Progenitor cell of endocrine pancreas (in vitro differentiated cells): ENCODE data around the gene GPRIN1. TPM values are rescaled to one million over a fixed set of nuclear protein-coding genes. Genes with fewer than 3 reads are reported as not detected.

Source experiments
- DNase-seq: peaks from one replicate; pipeline ENCODE4 v3.0.0; 2021; ENCODE audit warnings: low spot score; ENCODE audit not compliant: unreplicated experiment
- H3K27ac Mint-ChIP-seq: 2 replicates; pipeline ENCODE4 v1.8.0; 2021; ENCODE audit warnings: mild to moderate bottlenecking, moderate library complexity, mixed read lengths
- H3K27me3 Mint-ChIP-seq: 2 replicates; pipeline ENCODE4 v1.8.0; 2021; ENCODE audit warnings: mixed read lengths
- H3K36me3 Mint-ChIP-seq: 2 replicates; pipeline ENCODE4 v1.8.0; 2022; ENCODE audit warnings: mixed read lengths; ENCODE audit not compliant: insufficient read depth
- H3K4me1 Mint-ChIP-seq: 2 replicates; pipeline ENCODE4 v1.8.0; 2021; ENCODE audit warnings: low read depth, mixed read lengths
- H3K4me3 Mint-ChIP-seq: 2 replicates; pipeline ENCODE4 v1.8.0; 2021; ENCODE audit warnings: low read depth, mild to moderate bottlenecking, moderate library complexity, mixed read lengths
- H3K9me3 Mint-ChIP-seq: 2 replicates; pipeline ENCODE4 v1.8.0; 2021; ENCODE audit warnings: low read depth, mixed read lengths
- long read RNA-seq: library from polyadenylated mRNA; unstranded; transcript quantifications from one replicate; pipeline ENCODE4 v2.0.0, GENCODE V29; 2020
- total RNA-seq: library from RNA; stranded (reverse); gene quantifications from 2 replicates; pipeline ENCODE4 v1.2.1, GENCODE V29; 2021
- TF ChIP-seq, protein P1 (sequence below): fragments of 200-600 bp; sonication (generic); IDR thresholded peaks from one replicate; pipeline ENCODE4 v1.5.0; 2021; ENCODE audit warnings: antibody characterized with exemption, mild to moderate bottlenecking; ENCODE audit not compliant: unreplicated experiment

Gene GPRIN1
- 5.9 TPM in 2 replicates for total RNA-seq
- long read RNA-seq, partial matches to known transcripts = 0 of 1 reads
- long read RNA-seq, other reads (novel, unspliced or antisense) = 1 of 1 reads

DNA sequence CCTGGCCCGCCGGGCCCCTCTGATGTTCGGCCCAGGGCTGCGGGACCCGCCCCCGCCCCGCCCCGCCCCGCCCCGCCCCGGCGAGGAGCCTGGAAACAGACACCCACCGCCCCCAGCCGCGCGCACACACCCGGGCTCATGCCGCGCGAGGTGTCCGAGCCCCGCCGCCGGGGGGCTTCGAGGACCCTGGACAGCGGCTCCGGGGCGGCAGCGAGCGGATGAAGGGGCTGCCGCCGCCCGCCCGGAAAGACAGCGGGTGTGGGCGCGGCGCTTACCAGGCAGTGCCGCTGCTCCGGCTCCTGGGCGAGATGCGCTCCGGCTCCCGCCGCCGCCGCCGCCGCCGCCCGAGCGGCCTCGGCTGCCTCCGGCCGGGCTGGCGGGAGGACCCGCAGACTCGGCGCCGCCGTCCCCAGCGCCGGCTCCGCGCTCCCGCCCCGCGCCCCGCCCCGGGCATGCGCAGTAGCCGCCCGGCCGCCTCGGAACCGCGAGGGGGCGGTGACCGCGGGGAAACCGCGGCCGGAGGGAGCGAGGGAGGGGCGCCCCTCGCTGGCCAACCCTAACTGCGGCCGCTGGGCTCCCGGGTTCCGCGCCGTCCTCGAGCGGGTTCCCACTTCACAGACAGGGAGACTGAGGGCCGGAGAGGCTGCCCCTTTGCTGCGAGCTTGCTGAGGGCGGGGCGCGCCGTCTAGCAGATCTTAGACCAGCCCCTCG, at the start of gene GPRIN1:
Gene GPRIN1, minus strand, starts transcription at position 433 of the 711 bp plus-strand sequence. CDS start 10,322 bp downstream, outside the sequence.
- TF ChIP-seq, protein P1, sequence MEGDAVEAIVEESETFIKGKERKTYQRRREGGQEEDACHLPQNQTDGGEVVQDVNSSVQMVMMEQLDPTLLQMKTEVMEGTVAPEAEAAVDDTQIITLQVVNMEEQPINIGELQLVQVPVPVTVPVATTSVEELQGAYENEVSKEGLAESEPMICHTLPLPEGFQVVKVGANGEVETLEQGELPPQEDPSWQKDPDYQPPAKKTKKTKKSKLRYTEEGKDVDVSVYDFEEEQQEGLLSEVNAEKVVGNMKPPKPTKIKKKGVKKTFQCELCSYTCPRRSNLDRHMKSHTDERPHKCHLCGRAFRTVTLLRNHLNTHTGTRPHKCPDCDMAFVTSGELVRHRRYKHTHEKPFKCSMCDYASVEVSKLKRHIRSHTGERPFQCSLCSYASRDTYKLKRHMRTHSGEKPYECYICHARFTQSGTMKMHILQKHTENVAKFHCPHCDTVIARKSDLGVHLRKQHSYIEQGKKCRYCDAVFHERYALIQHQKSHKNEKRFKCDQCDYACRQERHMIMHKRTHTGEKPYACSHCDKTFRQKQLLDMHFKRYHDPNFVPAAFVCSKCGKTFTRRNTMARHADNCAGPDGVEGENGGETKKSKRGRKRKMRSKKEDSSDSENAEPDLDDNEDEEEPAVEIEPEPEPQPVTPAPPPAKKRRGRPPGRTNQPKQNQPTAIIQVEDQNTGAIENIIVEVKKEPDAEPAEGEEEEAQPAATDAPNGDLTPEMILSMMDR = peak; percentile 29
- Mint-ChIP-seq H3K27ac (peak within 1 kb of the TSS; percentile 92), H3K36me3 (no peaks in the 10 kb centered on the region), H3K4me3 (peak within 1 kb of the TSS; percentile 88), H3K27me3 (peaks cover 44% of the 10 kb centered on the region), H3K4me1 (peaks cover 6% of the 10 kb centered on the region), H3K9me3 (no peaks in the 10 kb centered on the region)
- DNase-seq = peak; percentile 64

- Mint-ChIP-seq H3K9me3 (no peaks in the 10 kb centered on the region), H3K27me3 (peaks cover 13% of the 10 kb centered on the region), H3K27ac (no peak overlapping the region), H3K4me1 (no peaks in the 10 kb centered on the region), H3K4me3 (no peak overlapping the region), H3K36me3 (peaks cover 4% of the 10 kb centered on the region)
- no peak for DNase-seq
- TF ChIP-seq, protein P1 = no peak
Observed at GRCh38 chr5:176659512-176659839, 49.5 kb upstream of the GPRIN1 start.

- DNase-seq = no peak
- peaks cover 8% of the 10 kb centered on the region for H3K27me3 Mint-ChIP-seq
- no peaks in the 10 kb centered on the region for H3K9me3 Mint-ChIP-seq
- TF ChIP-seq, protein P1 = no peak
- H3K4me3 Mint-ChIP-seq = no peak overlapping the region
- no peaks in the 10 kb centered on the region for H3K4me1 Mint-ChIP-seq
- H3K27ac Mint-ChIP-seq = no peak overlapping the region
- H3K36me3 Mint-ChIP-seq = peaks cover 4% of the 10 kb centered on the region
Observed at GRCh38 chr5:176658817-176659511, 49.0 kb upstream of the GPRIN1 start.

GRCh38 chr5:176658007-176658599, 48.1 kb upstream of the GPRIN1 start:
- H3K36me3 Mint-ChIP-seq = peaks cover 10% of the 10 kb centered on the region
- H3K4me1 Mint-ChIP-seq = no peaks in the 10 kb centered on the region
- no peak overlapping the region for H3K27ac Mint-ChIP-seq
- TF ChIP-seq, protein P1 = peak; percentile 88
- peak; percentile 56 for DNase-seq
- H3K4me3 Mint-ChIP-seq = no peak overlapping the region
- H3K9me3 Mint-ChIP-seq = no peaks in the 10 kb centered on the region
- peaks cover 2% of the 10 kb centered on the region for H3K27me3 Mint-ChIP-seq

- H3K4me3 Mint-ChIP-seq = no peak overlapping the region
- H3K27ac Mint-ChIP-seq = no peak overlapping the region
- H3K9me3 Mint-ChIP-seq = no peaks in the 10 kb centered on the region
- TF ChIP-seq, protein P1 = no peak
- peaks cover 2% of the 10 kb centered on the region for H3K27me3 Mint-ChIP-seq
- H3K4me1 Mint-ChIP-seq = no peaks in the 10 kb centered on the region
- DNase-seq = no peak
- peaks cover 11% of the 10 kb centered on the region for H3K36me3 Mint-ChIP-seq
Observed at GRCh38 chr5:176656467-176656990, 46.6 kb upstream of the GPRIN1 start.
